T-helper 1 cell treated with Interleukin-12 subunit alpha and Interleukin-12 subunit beta and Interleukin-4 antibody, amounts not matched to agents 30 μg/mL and 1 μg/mL, for 36 hours (primary cell): ENCODE data around the gene ASB15.

Experiments
- H3K27ac Mint-ChIP-seq: one replicate; pipeline ENCODE4 v1.8.0; 2021; ENCODE audit warnings: mild to moderate bottlenecking, mixed read lengths
- H3K27me3 Mint-ChIP-seq: one replicate; pipeline ENCODE4 v1.8.0; 2021; ENCODE audit warnings: low read depth, mixed read lengths
- H3K36me3 Mint-ChIP-seq: one replicate; pipeline ENCODE4 v1.8.0; 2021; ENCODE audit warnings: low read depth, mixed read lengths
- H3K4me1 Mint-ChIP-seq: one replicate; pipeline ENCODE4 v1.8.0; 2021; ENCODE audit warnings: low read depth, mixed read lengths
- H3K4me3 Mint-ChIP-seq: one replicate; pipeline ENCODE4 v1.8.0; 2021; ENCODE audit warnings: mild to moderate bottlenecking, moderate library complexity, mixed read lengths
- H3K9me3 Mint-ChIP-seq: one replicate; pipeline ENCODE4 v1.8.0; 2021; ENCODE audit warnings: mixed read lengths

ASB15 gene

DNA sequence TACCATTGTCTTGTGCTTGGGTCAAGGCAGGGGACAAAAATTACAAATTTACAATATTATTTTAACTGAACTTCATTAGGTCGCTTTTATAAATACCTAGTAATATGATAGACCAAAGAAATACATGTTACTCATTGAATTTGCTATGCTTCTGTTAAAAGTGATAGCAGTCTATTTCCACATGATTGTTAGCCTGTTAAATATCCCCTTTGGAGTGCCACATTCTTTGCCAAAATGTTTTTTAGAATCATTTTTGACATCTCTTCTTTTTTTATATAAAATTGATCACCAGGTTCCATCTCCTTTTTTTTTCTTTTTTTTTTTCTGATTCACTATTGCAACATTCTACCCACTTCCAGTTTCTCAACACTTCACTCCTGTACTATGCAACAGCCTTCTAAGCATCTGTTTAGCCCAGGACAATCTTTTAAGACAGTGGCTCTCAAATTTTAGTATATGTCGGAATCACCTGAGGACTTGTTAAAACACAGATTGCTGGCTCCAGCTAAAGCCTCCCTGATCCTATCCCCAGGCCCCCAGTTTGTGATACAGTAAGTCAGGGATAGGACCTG is 27.6 kb upstream of the ASB15 start:
- Mint-ChIP-seq H3K4me1 (no peaks in the 10 kb centered on the region), H3K27me3 (peaks cover 16% of the 10 kb centered on the region), H3K27ac (no peak overlapping the region), H3K36me3 (no peaks in the 10 kb centered on the region), H3K4me3 (no peak overlapping the region), H3K9me3 (no peaks in the 10 kb centered on the region)

- Mint-ChIP-seq H3K36me3 (no peaks in the 10 kb centered on the region), H3K27me3 (peaks cover 17% of the 10 kb centered on the region), H3K4me1 (no peaks in the 10 kb centered on the region), H3K27ac (no peak overlapping the region), H3K9me3 (no peaks in the 10 kb centered on the region), H3K4me3 (no peak overlapping the region)
Measured at GRCh38 chr7:123579416-123579815, 22.2 kb upstream of the ASB15 start.

- Mint-ChIP-seq H3K27ac (no peak overlapping the region), H3K27me3 (peaks cover 12% of the 10 kb centered on the region), H3K4me1 (no peaks in the 10 kb centered on the region), H3K9me3 (no peaks in the 10 kb centered on the region), H3K36me3 (no peaks in the 10 kb centered on the region), H3K4me3 (no peak overlapping the region)
Measured at GRCh38 chr7:123580406-123581161, 21.0 kb upstream of the ASB15 start.

GRCh38 chr7:123581162-123581459 is 20.5 kb upstream of the ASB15 start:
- Mint-ChIP-seq H3K4me3 (no peak overlapping the region), H3K9me3 (no peaks in the 10 kb centered on the region)

GRCh38 chr7:123583821-123584220 is 17.8 kb upstream of the ASB15 start:
- no peak overlapping the region for H3K27ac Mint-ChIP-seq
- no peak overlapping the region for H3K4me3 Mint-ChIP-seq
- no peaks in the 10 kb centered on the region for H3K36me3 Mint-ChIP-seq
- peaks cover 18% of the 10 kb centered on the region for H3K27me3 Mint-ChIP-seq
- H3K4me1 Mint-ChIP-seq, result no peaks in the 10 kb centered on the region
- H3K9me3 Mint-ChIP-seq, result no peaks in the 10 kb centered on the region

More at GRCh38 chr7:123581162-123581459, 20.5 kb upstream of the ASB15 start:
- H3K4me1 Mint-ChIP-seq, result no peaks in the 10 kb centered on the region
- H3K27ac Mint-ChIP-seq, result no peak overlapping the region
- no peaks in the 10 kb centered on the region for H3K36me3 Mint-ChIP-seq
- peaks cover 11% of the 10 kb centered on the region for H3K27me3 Mint-ChIP-seq

GRCh38 chr7:123588376-123588775 is 13.2 kb upstream of the ASB15 start:
- H3K27ac Mint-ChIP-seq, result no peak overlapping the region
- no peaks in the 10 kb centered on the region for H3K36me3 Mint-ChIP-seq
- no peaks in the 10 kb centered on the region for H3K9me3 Mint-ChIP-seq
- no peaks in the 10 kb centered on the region for H3K4me1 Mint-ChIP-seq
- no peak overlapping the region for H3K4me3 Mint-ChIP-seq
- H3K27me3 Mint-ChIP-seq, result peaks cover 21% of the 10 kb centered on the region

DNA sequence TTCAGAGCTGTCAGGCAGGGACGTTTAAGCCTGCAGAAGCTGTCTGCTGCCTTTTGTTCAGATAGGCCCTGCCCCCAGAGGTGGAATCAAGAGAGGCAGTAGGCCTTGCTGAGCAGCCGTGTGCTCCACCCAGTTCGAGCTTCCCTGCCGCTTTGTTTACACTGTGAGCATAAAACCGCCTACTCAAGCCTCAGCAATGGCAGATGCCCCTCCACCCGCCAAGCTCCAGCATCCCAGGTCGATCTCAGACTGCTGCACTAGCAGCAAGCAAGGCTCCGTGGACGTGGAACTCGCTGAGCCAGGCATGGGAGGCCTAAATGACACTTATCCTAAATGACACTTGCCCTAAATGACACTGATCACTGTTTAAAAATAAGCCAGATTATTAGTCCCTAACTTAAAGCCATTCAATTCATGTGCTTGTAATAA is 6.8 kb upstream of the ASB15 start:
- no peaks in the 10 kb centered on the region for H3K4me1 Mint-ChIP-seq
- no peak overlapping the region for H3K27ac Mint-ChIP-seq
- no peaks in the 10 kb centered on the region for H3K9me3 Mint-ChIP-seq
- H3K4me3 Mint-ChIP-seq, result no peak overlapping the region
- H3K36me3 Mint-ChIP-seq, result no peaks in the 10 kb centered on the region
- peaks cover 12% of the 10 kb centered on the region for H3K27me3 Mint-ChIP-seq

DNA sequence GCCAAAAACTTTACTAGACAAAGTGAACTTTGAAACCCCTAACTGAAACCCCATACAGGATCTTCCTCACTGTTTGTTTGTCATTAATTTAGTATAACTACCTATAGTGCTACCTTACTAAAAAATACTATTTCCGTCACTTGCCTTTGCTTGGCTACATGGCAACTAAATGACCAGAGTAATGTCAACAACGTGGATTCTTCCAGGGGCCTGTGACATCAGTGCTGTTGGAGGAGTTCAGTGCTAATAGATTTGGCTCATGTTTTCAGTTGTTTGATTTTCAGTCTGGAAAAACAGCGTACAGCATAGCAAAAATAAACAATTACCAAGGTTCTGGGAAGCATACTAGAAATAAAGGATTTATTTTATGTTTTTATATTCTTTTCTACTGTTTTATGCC is 3.0 kb upstream of the ASB15 start:
- peaks cover 7% of the 10 kb centered on the region for H3K27me3 Mint-ChIP-seq
- no peak overlapping the region for H3K4me3 Mint-ChIP-seq
- H3K27ac Mint-ChIP-seq, result no peak overlapping the region
- H3K4me1 Mint-ChIP-seq, result no peaks in the 10 kb centered on the region
- H3K9me3 Mint-ChIP-seq, result no peaks in the 10 kb centered on the region
- no peaks in the 10 kb centered on the region for H3K36me3 Mint-ChIP-seq

DNA sequence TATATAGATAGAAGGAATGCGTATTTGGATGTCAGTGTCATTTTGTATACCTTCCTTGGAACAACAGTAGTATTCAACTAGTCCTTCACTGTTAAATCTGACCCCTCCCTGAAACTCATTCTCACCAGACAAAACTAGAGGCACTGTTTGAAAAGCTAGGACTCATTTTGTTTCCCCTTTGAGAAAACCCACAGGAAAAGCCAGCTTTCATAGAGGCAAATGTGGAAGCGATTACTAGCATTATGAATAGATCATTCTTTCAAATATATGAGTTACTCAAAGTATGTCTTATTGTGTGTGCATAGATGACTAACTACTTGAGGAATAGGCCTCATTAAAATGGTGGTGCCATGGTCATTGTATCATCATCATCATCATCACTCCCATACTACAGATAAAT is 1.9 kb upstream of the ASB15 start:
- H3K4me3 Mint-ChIP-seq, result no peak overlapping the region
- no peaks in the 10 kb centered on the region for H3K36me3 Mint-ChIP-seq
- no peak overlapping the region for H3K27ac Mint-ChIP-seq
- peaks cover 10% of the 10 kb centered on the region for H3K27me3 Mint-ChIP-seq
- no peaks in the 10 kb centered on the region for H3K4me1 Mint-ChIP-seq
- H3K9me3 Mint-ChIP-seq, result no peaks in the 10 kb centered on the region

DNA sequence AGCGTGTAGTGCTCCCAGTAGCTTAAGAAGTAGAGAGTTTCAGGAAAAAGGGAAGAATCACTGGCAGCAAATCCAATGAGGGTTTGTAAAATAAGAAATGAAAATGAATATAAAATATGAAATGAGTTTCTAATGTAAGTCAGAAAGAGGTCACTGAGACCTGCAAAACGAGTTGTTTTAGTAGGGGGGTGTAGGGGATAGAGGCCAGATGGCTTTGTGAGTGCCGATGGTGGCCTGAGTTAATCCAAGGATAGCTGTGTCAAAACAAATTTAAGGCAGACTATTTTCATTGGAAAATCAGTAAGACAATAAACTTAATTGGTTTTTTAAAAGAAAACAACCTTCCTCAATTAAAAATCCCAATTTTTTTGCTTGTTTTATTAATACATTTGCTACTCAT is 745 bp upstream of the ASB15 start:
- Mint-ChIP-seq H3K4me3 (no peak overlapping the region), H3K27me3 (peaks cover 10% of the 10 kb centered on the region), H3K9me3 (no peaks in the 10 kb centered on the region), H3K36me3 (no peaks in the 10 kb centered on the region), H3K27ac (no peak overlapping the region), H3K4me1 (no peaks in the 10 kb centered on the region)

DNA sequence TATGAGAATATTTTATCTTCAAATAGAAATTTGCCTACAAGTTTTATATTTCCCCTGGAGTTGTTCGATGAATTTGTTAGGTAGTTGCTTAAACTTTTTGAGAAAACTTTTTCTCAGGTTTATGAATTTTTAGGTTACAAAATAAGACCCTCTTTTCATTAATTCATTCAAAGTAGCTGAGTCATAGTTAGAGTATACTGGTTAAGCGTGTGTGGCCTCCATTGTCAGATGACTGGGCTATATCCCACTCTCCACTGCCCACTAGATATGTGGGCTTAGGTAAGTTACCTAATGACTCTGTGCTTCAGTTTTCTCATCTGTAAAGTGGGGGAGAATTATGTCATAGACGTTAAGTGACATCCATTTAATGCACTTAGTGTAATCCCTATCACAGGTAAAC is 1.0 kb downstream of the ASB15 start:
- Mint-ChIP-seq H3K4me1 (no peaks in the 10 kb centered on the region), H3K9me3 (no peaks in the 10 kb centered on the region), H3K36me3 (no peaks in the 10 kb centered on the region), H3K27ac (no peak overlapping the region), H3K27me3 (peaks cover 10% of the 10 kb centered on the region), H3K4me3 (no peak overlapping the region)

DNA sequence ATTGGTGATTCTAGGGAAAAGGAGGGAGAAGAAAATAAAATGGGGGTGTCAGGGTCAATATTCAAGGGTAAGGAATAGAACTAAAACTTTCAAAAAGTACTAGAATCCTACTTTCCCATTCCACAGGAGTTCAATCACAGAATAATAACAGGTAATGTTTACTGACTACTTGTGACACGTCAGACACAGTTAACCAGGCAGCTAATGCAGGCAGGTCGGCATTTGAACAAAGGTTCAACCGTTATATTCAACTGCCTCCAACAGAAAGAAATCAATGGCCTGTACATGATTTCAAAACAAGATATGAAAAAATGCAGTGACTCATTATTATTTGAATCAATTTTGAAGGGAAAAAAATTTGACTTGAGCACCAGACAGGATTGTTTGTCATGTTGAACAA is 3.1 kb downstream of the ASB15 start:
- no peaks in the 10 kb centered on the region for H3K4me1 Mint-ChIP-seq
- no peak overlapping the region for H3K4me3 Mint-ChIP-seq
- no peaks in the 10 kb centered on the region for H3K9me3 Mint-ChIP-seq
- H3K36me3 Mint-ChIP-seq, result no peaks in the 10 kb centered on the region
- no peak overlapping the region for H3K27ac Mint-ChIP-seq
- H3K27me3 Mint-ChIP-seq, result peaks cover 9% of the 10 kb centered on the region

GRCh38 chr7:123607423-123607975 is 5.9 kb downstream of the ASB15 start:
- no peaks in the 10 kb centered on the region for H3K4me1 Mint-ChIP-seq
- no peaks in the 10 kb centered on the region for H3K36me3 Mint-ChIP-seq
- peaks cover 4% of the 10 kb centered on the region for H3K27me3 Mint-ChIP-seq
- no peak overlapping the region for H3K27ac Mint-ChIP-seq
- no peaks in the 10 kb centered on the region for H3K9me3 Mint-ChIP-seq
- H3K4me3 Mint-ChIP-seq, result no peak overlapping the region

GRCh38 chr7:123608991-123609882 is 7.6 kb downstream of the ASB15 start:
- H3K27me3 Mint-ChIP-seq, result no peaks in the 10 kb centered on the region
- no peak overlapping the region for H3K4me3 Mint-ChIP-seq
- H3K36me3 Mint-ChIP-seq, result no peaks in the 10 kb centered on the region
- no peaks in the 10 kb centered on the region for H3K4me1 Mint-ChIP-seq
- H3K9me3 Mint-ChIP-seq, result no peaks in the 10 kb centered on the region
- no peak overlapping the region for H3K27ac Mint-ChIP-seq

DNA sequence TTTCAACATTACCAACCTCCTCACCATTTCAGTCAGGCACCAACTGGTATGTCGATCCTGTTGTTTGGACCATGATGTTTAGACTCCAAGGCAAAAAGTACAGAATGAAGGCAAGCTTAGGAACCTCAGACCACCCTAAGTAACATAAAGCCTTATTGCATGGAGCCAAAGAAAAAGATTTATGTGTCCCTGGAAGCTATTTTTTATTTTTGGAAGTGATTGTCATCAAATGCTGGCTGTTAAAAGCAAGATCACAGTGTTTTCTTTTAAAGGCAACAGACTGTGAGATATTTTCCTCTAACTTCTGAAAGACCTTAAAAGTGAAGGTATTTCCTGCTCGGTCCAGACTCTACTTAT is 8.2 kb downstream of the ASB15 start:
- H3K27ac Mint-ChIP-seq, result no peak overlapping the region
- H3K9me3 Mint-ChIP-seq, result no peaks in the 10 kb centered on the region
- no peak overlapping the region for H3K4me3 Mint-ChIP-seq
- H3K4me1 Mint-ChIP-seq, result no peaks in the 10 kb centered on the region
- H3K27me3 Mint-ChIP-seq, result no peaks in the 10 kb centered on the region
- no peaks in the 10 kb centered on the region for H3K36me3 Mint-ChIP-seq
